CD14-positive monocyte (primary cell): ENCODE data around the gene P2RX6. TPM values are rescaled to one million over a fixed set of nuclear protein-coding genes. Genes with fewer than 3 reads are reported as not detected.

Experiments used
- DNase-seq, 3 donors: peaks; one replicate each; pipeline ENCODE4 v3.0.0-alpha.2; 2011 to 2022
- H2AFZ ChIP-seq: 2 replicates; pipeline ENCODE4 v1.6.0; 2012; ENCODE audit warnings: mild to moderate bottlenecking, low read depth, low read length, inconsistent platforms; ENCODE audit not compliant: insufficient read depth, poor library complexity, severe bottlenecking
- H3K27ac ChIP-seq, 2 donors: 1 replicate in 1 of 2; 2 replicates in 1 of 2; pipeline ENCODE4 v1.5.1; 2012 to 2013; ENCODE audit warnings: low read length in 2 of 2, control low read depth in 1 of 2, inconsistent platforms in 1 of 2, low read depth in 1 of 2, mild to moderate bottlenecking in 1 of 2
- H3K27me3 ChIP-seq, 2 donors: one replicate each; pipeline versions ENCODE4 v1.6.0 to v1.6.1; 2011 to 2013; ENCODE audit warnings: low read length in 2 of 2; ENCODE audit not compliant: control insufficient read depth in 2 of 2, insufficient read depth in 2 of 2
- H3K36me3 ChIP-seq, 2 donors: replicated peaks in 1 of 2; 1 replicate in 1 of 2; 2 replicates in 1 of 2; pipeline versions ENCODE4 v1.5.1 to v1.6.1; 2012 to 2013; ENCODE audit warnings: low read length in 2 of 2, control low read depth in 1 of 2, inconsistent platforms in 1 of 2, mild to moderate bottlenecking in 1 of 2; ENCODE audit not compliant: insufficient read depth in 2 of 2, control insufficient read depth in 1 of 2
- H3K4me1 ChIP-seq, 2 donors: 1 replicate in 1 of 2; 2 replicates in 1 of 2; pipeline versions ENCODE4 v1.5.1 to v1.6.1; 2012 to 2013; ENCODE audit warnings: low read length in 2 of 2, control low read depth in 1 of 2, inconsistent platforms in 1 of 2, mild to moderate bottlenecking in 1 of 2, moderate library complexity in 1 of 2; ENCODE audit not compliant: insufficient read depth in 2 of 2, control insufficient read depth in 1 of 2
- H3K4me2 ChIP-seq: replicated peaks from 2 replicates; pipeline ENCODE3; 2012; ENCODE audit warnings: low read length, moderate library complexity, mild to moderate bottlenecking; ENCODE audit not compliant: poor library complexity, severe bottlenecking; ENCODE audit errors: extremely low read depth
- H3K4me3 ChIP-seq, 3 experiments: fragments of 200-600 bp in 1 of 3; sonication (generic) in 1 of 3; replicated peaks in 1 of 3; 1 replicate in 2 of 3; 2 replicates in 1 of 3; pipeline ENCODE4 v1.5.1; 2011 to 2013; ENCODE audit warnings: low read length in 3 of 3, mild to moderate bottlenecking in 3 of 3, control low read depth in 2 of 3, low read depth in 2 of 3, inconsistent platforms in 1 of 3, moderate library complexity in 1 of 3
- H3K79me2 ChIP-seq: 2 replicates; pipeline ENCODE4 v1.6.0; 2012; ENCODE audit warnings: mild to moderate bottlenecking, control low read depth, inconsistent platforms, low read length, moderate library complexity; ENCODE audit not compliant: insufficient read depth
- H3K9ac ChIP-seq: 2 replicates; pipeline ENCODE4 v1.6.0; 2017; ENCODE audit warnings: low read length, mild to moderate bottlenecking; ENCODE audit not compliant: insufficient read depth, poor library complexity, severe bottlenecking
- H3K9me3 ChIP-seq, 2 donors: replicated peaks in 1 of 2; 1 replicate in 1 of 2; 2 replicates in 1 of 2; pipeline versions ENCODE4 v1.5.1 to v1.6.1; 2012 to 2013; ENCODE audit warnings: low read length in 2 of 2, control low read depth in 1 of 2; ENCODE audit not compliant: control insufficient read depth in 1 of 2, insufficient read depth in 1 of 2
- H4K20me1 ChIP-seq: 2 replicates; pipeline ENCODE4 v1.6.0; 2012; ENCODE audit warnings: mild to moderate bottlenecking, low read length, control low read depth, moderate library complexity; ENCODE audit not compliant: insufficient read depth
- H3K27ac Mint-ChIP-seq, 7 donors: one replicate each; pipeline ENCODE4 v1.8.0; 2020; ENCODE audit warnings: mild to moderate bottlenecking in 7 of 7, mixed read lengths in 7 of 7, moderate library complexity in 6 of 7, inconsistent platforms in 2 of 7
- H3K27me3 Mint-ChIP-seq, 3 donors: one replicate each; pipeline ENCODE4 v1.8.0; 2021 to 2022; ENCODE audit warnings: low read depth in 3 of 3, mild to moderate bottlenecking in 3 of 3, mixed read lengths in 3 of 3, moderate library complexity in 3 of 3, inconsistent platforms in 1 of 3
- H3K36me3 Mint-ChIP-seq, 2 donors: one replicate each; pipeline ENCODE4 v1.8.0; 2020; ENCODE audit warnings: mixed read lengths in 2 of 2, inconsistent platforms in 1 of 2, mild to moderate bottlenecking in 1 of 2
- H3K4me1 Mint-ChIP-seq: one replicate; pipeline ENCODE4 v1.8.0; 2020; ENCODE audit warnings: mild to moderate bottlenecking, mixed read lengths
- H3K4me3 Mint-ChIP-seq, 2 donors: one replicate each; pipeline ENCODE4 v1.8.0; 2020; ENCODE audit warnings: mild to moderate bottlenecking in 2 of 2, mixed read lengths in 2 of 2, moderate library complexity in 1 of 2
- H3K9me3 Mint-ChIP-seq, 7 donors: one replicate each; pipeline ENCODE4 v1.8.0; 2020 to 2022; ENCODE audit warnings: mixed read lengths in 7 of 7, mild to moderate bottlenecking in 6 of 7, moderate library complexity in 6 of 7, inconsistent platforms in 2 of 7
- WGBS: methylation state at CpG from one replicate; pipeline ENCODE4 v1.1.5; 2013; ENCODE audit warnings: missing lambda C conversion rate; ENCODE audit not compliant: insufficient coverage; 5-methylcytosine and 5-hydroxymethylcytosine counted together
- intact Hi-C, 2 donors: fragments of 100-400 bp; cut with micrococcal nuclease; formaldehyde crosslinking; loops; one replicate each; pipeline versions ENCODE4 v1.15.0 to v1.15.1; 2023
- polyA plus RNA-seq, 3 donors: library from polyadenylated mRNA; depleted of rRNA in 1 of 3; unstranded in 2 of 3; stranded (reverse) in 1 of 3; fragments of 300-500 nt in 2 of 3; fragments of >200 nt in 1 of 3; fragmentation: Illumina TruSeq in 2 of 3; gene quantifications; 1 replicate in 2 of 3; 2 replicates in 1 of 3; pipeline ENCODE4 v1.2.3, GENCODE V29; 2012 to 2021
- TF ChIP-seq, protein P1 (sequence below): fragments of 200-600 bp; IDR thresholded peaks from one replicate; pipeline ENCODE4 v1.8.0; 2022; ENCODE audit warnings: antibody characterized with exemption, mild to moderate bottlenecking

Gene P2RX6
- polyA plus RNA-seq, 3 donors = not detected

DNA sequence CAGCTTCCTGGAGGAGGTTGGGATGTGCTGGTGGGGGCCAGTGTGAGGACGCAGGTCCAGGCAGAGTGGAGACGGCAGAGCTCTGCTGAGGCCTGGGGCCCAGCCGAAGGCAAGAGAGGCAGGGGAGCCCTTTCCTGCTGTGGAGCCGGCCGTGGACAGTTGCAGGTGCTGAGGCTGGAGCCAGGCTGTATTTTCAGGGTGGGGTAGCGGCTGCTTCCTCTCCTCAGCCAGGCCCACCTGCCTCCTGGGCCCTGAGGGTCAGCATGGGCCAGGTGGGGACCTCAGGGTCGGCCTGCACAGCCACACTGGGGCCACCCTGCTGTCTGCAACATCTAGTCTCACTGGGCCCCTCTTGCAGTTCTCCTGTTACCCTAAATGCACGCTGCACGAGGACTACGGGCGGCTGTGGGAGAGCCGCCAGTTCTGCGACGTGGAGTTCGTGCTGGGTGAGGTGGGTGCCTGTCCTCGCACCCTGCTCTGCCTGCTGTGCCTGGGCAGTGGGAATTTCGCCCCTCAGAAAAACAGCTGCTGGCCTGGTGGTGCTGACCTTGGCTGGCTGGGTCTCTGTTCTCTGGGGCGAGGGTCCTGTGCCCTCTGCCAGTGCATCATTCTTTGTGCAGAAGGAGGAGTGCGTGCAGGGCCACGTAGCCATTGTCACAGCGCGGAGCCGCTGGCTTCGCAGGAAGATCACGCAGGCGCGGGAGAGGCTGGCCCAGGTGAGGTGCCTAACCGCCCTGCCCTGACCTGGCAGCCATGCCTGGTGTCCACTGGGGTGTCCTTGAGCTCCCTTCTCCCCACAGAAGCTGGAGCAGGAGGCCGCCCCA is 21.4 kb upstream of the P2RX6 start:
- Mint-ChIP-seq H3K9me3 (no peaks in the 10 kb centered on the region), H3K27ac (no peak overlapping the region), H3K36me3 (peaks cover 45 to 80% of the 10 kb centered on the region in 2 donors), H3K27me3 (peaks cover 0 to 6% (median 3%) of the 10 kb centered on the region in 3 donors), H3K4me3 (no peak overlapping the region), H3K4me1 (no peaks in the 10 kb centered on the region)
- Histone ChIP-seq H3K36me3 (peaks cover 70 to 95% of the 10 kb centered on the region in 2 donors), H3K79me2 (no peaks in the 10 kb centered on the region), H3K27ac (no peak overlapping the region), H3K9ac (no peak overlapping the region), H3K9me3 (no peaks in the 10 kb centered on the region), H3K4me3 (no peak overlapping the region), H3K4me2 (no peak overlapping the region), H4K20me1 (no peaks in the 10 kb centered on the region), H3K4me1 (no peaks in the 10 kb centered on the region), H3K27me3 (no peaks in the 10 kb centered on the region), H2AFZ (no peak overlapping the region)
- 99% methylated on average over 21 of the region's 29 CpGs for WGBS
- intact Hi-C loops = no loop called here
- DNase-seq = no peak
- TF ChIP-seq, protein P1, sequence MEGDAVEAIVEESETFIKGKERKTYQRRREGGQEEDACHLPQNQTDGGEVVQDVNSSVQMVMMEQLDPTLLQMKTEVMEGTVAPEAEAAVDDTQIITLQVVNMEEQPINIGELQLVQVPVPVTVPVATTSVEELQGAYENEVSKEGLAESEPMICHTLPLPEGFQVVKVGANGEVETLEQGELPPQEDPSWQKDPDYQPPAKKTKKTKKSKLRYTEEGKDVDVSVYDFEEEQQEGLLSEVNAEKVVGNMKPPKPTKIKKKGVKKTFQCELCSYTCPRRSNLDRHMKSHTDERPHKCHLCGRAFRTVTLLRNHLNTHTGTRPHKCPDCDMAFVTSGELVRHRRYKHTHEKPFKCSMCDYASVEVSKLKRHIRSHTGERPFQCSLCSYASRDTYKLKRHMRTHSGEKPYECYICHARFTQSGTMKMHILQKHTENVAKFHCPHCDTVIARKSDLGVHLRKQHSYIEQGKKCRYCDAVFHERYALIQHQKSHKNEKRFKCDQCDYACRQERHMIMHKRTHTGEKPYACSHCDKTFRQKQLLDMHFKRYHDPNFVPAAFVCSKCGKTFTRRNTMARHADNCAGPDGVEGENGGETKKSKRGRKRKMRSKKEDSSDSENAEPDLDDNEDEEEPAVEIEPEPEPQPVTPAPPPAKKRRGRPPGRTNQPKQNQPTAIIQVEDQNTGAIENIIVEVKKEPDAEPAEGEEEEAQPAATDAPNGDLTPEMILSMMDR = no peak

DNA sequence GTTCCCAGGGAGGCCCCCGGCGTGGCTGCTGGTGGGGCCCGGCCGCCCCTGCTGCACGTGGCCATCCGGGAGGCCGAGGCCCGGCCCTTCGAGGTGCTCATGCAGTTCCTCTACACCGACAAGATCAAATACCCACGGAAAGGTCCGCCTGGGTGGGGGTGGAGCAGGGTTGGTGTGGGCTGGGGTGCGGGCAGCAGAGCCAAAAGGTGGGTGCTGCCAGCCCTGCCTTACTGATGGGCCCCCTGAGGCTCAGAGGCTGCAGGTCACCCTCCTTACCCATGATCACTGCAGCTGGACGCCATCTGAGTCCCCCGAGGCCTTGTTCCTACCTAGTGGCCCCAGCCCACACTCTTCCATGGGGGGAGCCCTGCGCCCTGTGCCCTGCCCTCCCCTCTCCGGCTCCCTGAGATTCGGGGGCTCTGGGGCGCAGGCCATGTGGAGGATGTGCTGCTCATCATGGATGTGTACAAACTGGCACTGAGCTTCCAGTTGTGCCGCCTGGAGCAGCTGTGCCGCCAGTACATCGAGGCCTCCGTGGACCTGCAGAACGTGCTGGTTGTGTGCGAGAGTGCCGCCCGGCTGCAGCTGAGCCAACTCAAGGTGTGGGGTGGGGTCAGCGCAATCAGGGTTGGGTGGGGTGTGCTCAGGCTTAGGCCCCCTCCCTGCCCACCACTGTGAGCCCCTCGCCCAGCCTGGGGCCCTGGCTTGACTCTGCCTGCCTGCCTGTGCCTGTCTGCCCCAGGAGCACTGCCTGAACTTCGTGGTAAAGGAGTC is 20.6 kb upstream of the P2RX6 start:
- Mint-ChIP-seq H3K27me3 (peaks cover 0 to 6% (median 3%) of the 10 kb centered on the region in 3 donors), H3K4me3 (no peak overlapping the region), H3K9me3 (no peaks in the 10 kb centered on the region), H3K36me3 (peaks cover 45 to 76% of the 10 kb centered on the region in 2 donors), H3K27ac (peak overlapping the region in 1 of 7 donors; percentile 13), H3K4me1 (no peaks in the 10 kb centered on the region)
- DNase-seq = no peak
- Histone ChIP-seq H3K9ac (no peak overlapping the region), H3K27me3 (no peaks in the 10 kb centered on the region), H3K9me3 (no peaks in the 10 kb centered on the region), H3K4me3 (no peak overlapping the region), H2AFZ (no peak overlapping the region), H4K20me1 (no peaks in the 10 kb centered on the region), H3K4me2 (no peak overlapping the region), H3K36me3 (peaks cover 75 to 95% of the 10 kb centered on the region in 2 donors), H3K27ac (no peak overlapping the region), H3K79me2 (no peaks in the 10 kb centered on the region), H3K4me1 (no peaks in the 10 kb centered on the region)
- WGBS = 96% methylated on average over 15 of the region's 30 CpGs
- TF ChIP-seq, protein P1 = no peak
- intact Hi-C loops = no loop called here
